ENCODE data around the gene RTN4. TPM values are rescaled to one million over a fixed set of nuclear protein-coding genes. Genes with fewer than 3 reads are reported as not detected.

RTN4 gene
- 259 and 303 TPM in 2 replicates for total RNA-seq

DNA sequence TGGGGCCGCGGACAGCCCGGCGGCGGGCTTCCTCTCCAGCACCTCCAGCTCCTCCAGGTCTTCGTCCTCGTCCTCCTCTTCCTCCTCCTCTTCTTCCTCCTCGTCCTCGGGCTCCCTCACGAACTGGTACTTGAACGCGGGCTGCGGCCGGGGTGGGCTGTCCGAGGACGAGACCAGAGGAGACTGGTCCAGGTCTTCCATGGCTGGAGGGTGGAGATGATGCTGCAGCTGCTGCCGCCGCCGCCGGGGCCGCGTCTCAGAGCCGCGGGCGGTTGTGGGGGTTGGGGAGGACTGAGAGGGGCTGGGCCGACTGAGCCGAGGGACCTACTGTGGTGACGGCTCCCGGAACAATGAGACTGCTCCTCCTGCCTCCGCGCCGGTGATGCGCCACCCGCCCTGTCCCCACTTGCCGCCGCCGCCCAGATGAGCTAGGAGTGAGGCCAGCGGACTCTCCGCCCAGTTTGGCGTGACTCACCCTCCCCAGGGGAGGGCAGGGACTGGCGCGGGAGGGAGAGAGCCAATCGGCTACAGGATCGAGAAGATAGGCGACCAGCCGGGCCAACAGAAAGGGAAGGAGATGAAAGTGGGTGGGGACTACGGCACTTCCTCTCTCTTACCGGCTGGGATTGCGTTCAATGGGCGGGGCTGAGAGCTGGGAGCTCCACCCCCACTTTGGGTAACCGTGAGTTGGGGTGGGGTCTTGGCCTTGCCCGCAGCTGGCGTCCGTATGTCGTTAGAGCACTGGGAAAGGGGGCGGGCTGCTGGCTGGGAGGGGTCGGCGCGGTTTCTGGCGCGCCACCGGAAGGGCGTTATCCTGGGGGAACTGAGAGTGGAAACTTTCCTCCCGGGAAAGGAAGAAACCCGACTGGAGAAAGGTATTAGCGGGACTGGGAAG, at the start of gene RTN4:
RTN4 (minus strand) TSS at position 352 of the 895 bp plus-strand sequence; CDS start at position 201, 151 bp downstream.

Other genes with a start within 250 kb of the RTN4 start
- gene CLHC1, start 181.8 kb upstream of the RTN4 start, total RNA-seq, result 1.5 and 2.2 TPM in 2 replicates
- 581 and 766 TPM in 2 replicates for gene RPS27A, start 182.2 kb upstream of the RTN4 start, total RNA-seq
- gene MTIF2, start 218.8 kb upstream of the RTN4 start, total RNA-seq, result 14.8 and 18.9 TPM in 2 replicates

All from mesangial cell (primary cell).